Endodermal cell (in vitro differentiated cells): ENCODE measurements around the gene C3. TPM values are rescaled to one million over a fixed set of nuclear protein-coding genes. Genes with fewer than 3 reads are reported as not detected.

Source experiments
- DNase-seq: peaks from one replicate; pipeline ENCODE4 v3.0.0-alpha.2; 2017
- H3K27ac ChIP-seq: 2 replicates; pipeline ENCODE4 v1.5.1; 2013; ENCODE audit warnings: mild to moderate bottlenecking, low read depth, low read length, moderate library complexity
- H3K27me3 ChIP-seq: 2 replicates; pipeline ENCODE4 v1.6.1; 2013; ENCODE audit warnings: mild to moderate bottlenecking, low read length, moderate library complexity; ENCODE audit not compliant: insufficient read depth, control insufficient read depth, poor library complexity, severe bottlenecking
- H3K36me3 ChIP-seq: 2 replicates; pipeline ENCODE4 v1.7.0; 2013; ENCODE audit warnings: mild to moderate bottlenecking, low read length, moderate library complexity; ENCODE audit not compliant: control insufficient read depth, insufficient read depth
- H3K4me1 ChIP-seq: one replicate; pipeline ENCODE4 v1.7.0; 2013; ENCODE audit warnings: low read length; ENCODE audit not compliant: control insufficient read depth, insufficient read depth
- H3K4me3 ChIP-seq: 2 replicates; pipeline ENCODE4 v1.5.1; 2013; ENCODE audit warnings: mild to moderate bottlenecking, low read length, moderate library complexity
- H3K9ac ChIP-seq: 2 replicates; pipeline ENCODE4 v1.6.1; 2013; ENCODE audit warnings: mild to moderate bottlenecking, low read length, moderate library complexity; ENCODE audit not compliant: poor library complexity, severe bottlenecking; ENCODE audit errors: extremely low read depth
- H3K9me3 ChIP-seq: 2 replicates; pipeline ENCODE4 v1.6.1; 2013; ENCODE audit warnings: mild to moderate bottlenecking, low read length, moderate library complexity; ENCODE audit not compliant: control insufficient read depth
- H3K27ac Mint-ChIP-seq: 2 replicates; pipeline ENCODE4 v1.8.0; 2020; ENCODE audit warnings: mixed read lengths
- H3K27me3 Mint-ChIP-seq: 2 replicates; pipeline ENCODE4 v1.8.0; 2021; ENCODE audit warnings: mild to moderate bottlenecking, mixed read lengths; ENCODE audit not compliant: insufficient read depth
- H3K36me3 Mint-ChIP-seq: 2 replicates; pipeline ENCODE4 v1.8.0; 2020; ENCODE audit warnings: low read depth, mixed read lengths
- H3K4me1 Mint-ChIP-seq: 2 replicates; pipeline ENCODE4 v1.8.0; 2020; ENCODE audit warnings: mixed read lengths
- H3K4me3 Mint-ChIP-seq: 2 replicates; pipeline ENCODE4 v1.8.0; 2020; ENCODE audit warnings: mild to moderate bottlenecking, moderate library complexity, mixed read lengths
- H3K9me3 Mint-ChIP-seq: 2 replicates; pipeline ENCODE4 v1.8.0; 2020; ENCODE audit warnings: mild to moderate bottlenecking, mixed read lengths
- CTCF ChIP-seq: fragments of 200-600 bp; sonication (generic); conservative IDR thresholded peaks from 2 replicates; pipeline ENCODE4 v1.5.0; 2021; ENCODE audit warnings: antibody characterized with exemption, mild to moderate bottlenecking
- WGBS, 2 experiments: methylation state at CpG; one replicate each; pipeline versions ENCODE4 v1.1.5 to v1.1.7; 2013; ENCODE audit warnings: missing lambda C conversion rate in 2 of 2, mixed read lengths in 1 of 2; ENCODE audit not compliant: insufficient coverage in 1 of 2, insufficient read length in 1 of 2; 5-methylcytosine and 5-hydroxymethylcytosine counted together
- total RNA-seq, 2 donors: library from RNA; stranded (reverse); fragmentation: NEBNext Ultra II Directional in 1 of 2; extraction: Animal tissue kit (Norgen Biotek cat#: 25700) in 1 of 2; gene quantifications; 2 replicates in 1 of 2; 3 replicates in 1 of 2; pipeline ENCODE4 v1.2.1, GENCODE V29; 2021

C3 gene
- total RNA-seq, 2 donors from 2014 or later, result 13.7 to 23.5 TPM

- peaks cover 3% of the 10 kb centered on the region for H3K9me3 Mint-ChIP-seq
- H3K36me3 ChIP-seq, result no peaks in the 10 kb centered on the region
These were observed 40.3 kb downstream of the C3 start for GRCh38 chr19:6680141-6680540.

GRCh38 chr19:6679139-6679538, 41.3 kb downstream of the C3 start:
- 73 to 97% methylated on average over 4 to 8 of the region's 8 CpGs for WGBS, 2 experiments
- peaks cover 13% of the 10 kb centered on the region for H3K4me1 Mint-ChIP-seq
- DNase-seq, result no peak
- H3K27ac ChIP-seq, result no peak overlapping the region
- H3K27ac Mint-ChIP-seq, result no peak overlapping the region
- H3K9ac ChIP-seq, result no peak overlapping the region
- H3K36me3 ChIP-seq, result no peaks in the 10 kb centered on the region
- peaks cover 3% of the 10 kb centered on the region for H3K9me3 Mint-ChIP-seq
- H3K36me3 Mint-ChIP-seq, result peaks cover 20% of the 10 kb centered on the region
- no peaks in the 10 kb centered on the region for H3K27me3 ChIP-seq
- no peak overlapping the region for H3K4me3 ChIP-seq
- H3K9me3 ChIP-seq, result peaks cover 38% of the 10 kb centered on the region
- TF ChIP-seq CTCF, result no peak
- peaks cover 37% of the 10 kb centered on the region for H3K27me3 Mint-ChIP-seq
- no peaks in the 10 kb centered on the region for H3K4me1 ChIP-seq
- H3K4me3 Mint-ChIP-seq, result no peak overlapping the region

More at GRCh38 chr19:6680141-6680540, 40.3 kb downstream of the C3 start:
- Mint-ChIP-seq H3K27ac (no peak overlapping the region), H3K36me3 (peaks cover 20% of the 10 kb centered on the region), H3K27me3 (peaks cover 40% of the 10 kb centered on the region), H3K4me1 (peaks cover 9% of the 10 kb centered on the region), H3K4me3 (no peak overlapping the region)
- Histone ChIP-seq H3K27me3 (no peaks in the 10 kb centered on the region), H3K9me3 (peaks cover 45% of the 10 kb centered on the region), H3K27ac (no peak overlapping the region), H3K4me3 (no peak overlapping the region), H3K9ac (no peak overlapping the region), H3K4me1 (no peaks in the 10 kb centered on the region)
- TF ChIP-seq CTCF, result no peak
- 71% methylated on average over 1 of the region's 1 CpG; no CpG with 5 or more reads in 1 of the 2 experiments for WGBS, 2 experiments
- no peak for DNase-seq

GRCh38 chr19:6678690-6679109, 41.8 kb downstream of the C3 start:
- Mint-ChIP-seq H3K27me3 (peaks cover 37% of the 10 kb centered on the region), H3K36me3 (peaks cover 20% of the 10 kb centered on the region), H3K4me3 (no peak overlapping the region), H3K4me1 (peaks cover 13% of the 10 kb centered on the region), H3K9me3 (peaks cover 3% of the 10 kb centered on the region), H3K27ac (no peak overlapping the region)
- Histone ChIP-seq H3K9me3 (peaks cover 33% of the 10 kb centered on the region), H3K4me1 (no peaks in the 10 kb centered on the region), H3K4me3 (no peak overlapping the region), H3K9ac (no peak overlapping the region), H3K27me3 (no peaks in the 10 kb centered on the region), H3K36me3 (no peaks in the 10 kb centered on the region), H3K27ac (no peak overlapping the region)
- TF ChIP-seq CTCF, result no peak
- DNase-seq, result no peak
- WGBS, 2 experiments, result 57 to 72% methylated on average over 1 to 4 of the region's 4 CpGs
